ENCODE data around the gene ITSN1.

DNA sequence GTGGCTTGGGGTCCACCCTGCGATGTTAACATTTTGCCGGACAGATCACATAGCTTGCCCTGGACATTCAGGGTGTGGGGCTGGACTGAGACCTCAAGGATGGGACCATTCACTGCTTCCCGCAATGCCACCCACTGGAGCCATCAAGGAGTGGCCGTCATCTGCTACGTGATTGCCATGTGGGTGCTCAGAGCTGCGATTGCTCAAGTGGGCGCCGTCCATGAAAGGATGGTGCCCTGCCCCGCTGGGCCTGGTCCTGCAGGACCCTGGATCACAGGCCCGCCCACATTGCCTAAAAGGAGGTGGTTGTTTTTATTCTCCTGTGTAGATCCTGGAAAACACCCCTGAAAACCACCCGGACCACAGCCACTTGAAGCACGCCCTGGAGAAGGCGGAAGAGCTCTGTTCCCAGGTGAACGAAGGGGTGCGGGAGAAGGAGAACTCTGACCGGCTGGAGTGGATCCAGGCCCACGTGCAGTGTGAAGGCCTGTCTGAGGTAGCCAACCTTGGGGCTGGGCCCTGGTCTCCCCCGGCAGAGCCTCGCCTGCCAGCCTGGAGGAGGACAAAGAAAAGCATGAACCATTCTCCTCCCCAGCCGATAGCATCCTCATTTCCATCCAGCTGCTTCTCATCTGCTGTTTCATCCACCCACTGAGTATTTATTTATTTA, 232.9 kb downstream of the ITSN1 start:
- no peak for TF ChIP-seq POLR2A (IDR thresholded peaks at IDR 0.05)
- TF ChIP-seq, protein P1, sequence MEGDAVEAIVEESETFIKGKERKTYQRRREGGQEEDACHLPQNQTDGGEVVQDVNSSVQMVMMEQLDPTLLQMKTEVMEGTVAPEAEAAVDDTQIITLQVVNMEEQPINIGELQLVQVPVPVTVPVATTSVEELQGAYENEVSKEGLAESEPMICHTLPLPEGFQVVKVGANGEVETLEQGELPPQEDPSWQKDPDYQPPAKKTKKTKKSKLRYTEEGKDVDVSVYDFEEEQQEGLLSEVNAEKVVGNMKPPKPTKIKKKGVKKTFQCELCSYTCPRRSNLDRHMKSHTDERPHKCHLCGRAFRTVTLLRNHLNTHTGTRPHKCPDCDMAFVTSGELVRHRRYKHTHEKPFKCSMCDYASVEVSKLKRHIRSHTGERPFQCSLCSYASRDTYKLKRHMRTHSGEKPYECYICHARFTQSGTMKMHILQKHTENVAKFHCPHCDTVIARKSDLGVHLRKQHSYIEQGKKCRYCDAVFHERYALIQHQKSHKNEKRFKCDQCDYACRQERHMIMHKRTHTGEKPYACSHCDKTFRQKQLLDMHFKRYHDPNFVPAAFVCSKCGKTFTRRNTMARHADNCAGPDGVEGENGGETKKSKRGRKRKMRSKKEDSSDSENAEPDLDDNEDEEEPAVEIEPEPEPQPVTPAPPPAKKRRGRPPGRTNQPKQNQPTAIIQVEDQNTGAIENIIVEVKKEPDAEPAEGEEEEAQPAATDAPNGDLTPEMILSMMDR (IDR thresholded peaks at IDR 0.05): no peak

Measured in tibial nerve (tissue), 3 donors.